Esophagus muscularis mucosa (tissue), 4 donors: Measurements from ENCODE around the gene PEBP1. TPM values are rescaled to one million over a fixed set of nuclear protein-coding genes. Genes with fewer than 3 reads are reported as not detected.

ENCODE experiments used
- DNase-seq: peaks from one replicate; pipeline ENCODE4 v3.0.0-alpha.2; 2017; ENCODE audit errors: extremely low spot score
- H3K27ac ChIP-seq, 4 donors: fragments of 200-600 bp; sonication (generic); replicated peaks in 1 of 4; 1 replicate in 3 of 4; 2 replicates in 1 of 4; pipeline ENCODE4 v1.5.1; 2016 to 2019; ENCODE audit warnings: mild to moderate bottlenecking in 1 of 4
- H3K27me3 ChIP-seq, 4 donors: fragments of 200-600 bp; sonication (generic); one replicate each; pipeline versions ENCODE4 v1.5.1 to v1.6.0; 2016 to 2019
- H3K36me3 ChIP-seq, 4 donors: fragments of 200-600 bp; sonication (generic); one replicate each; pipeline ENCODE4 v1.5.1; 2016 to 2019
- H3K4me1 ChIP-seq, 4 donors: fragments of 200-600 bp; sonication (generic); one replicate each; pipeline ENCODE4 v1.5.1; 2016 to 2019
- H3K4me3 ChIP-seq, 4 donors: fragments of 200-600 bp; sonication (generic); 1 replicate in 2 of 4; 2 replicates in 2 of 4; pipeline ENCODE4 v1.5.1; 2016 to 2019; ENCODE audit warnings: mild to moderate bottlenecking in 4 of 4, moderate library complexity in 1 of 4
- H3K9me3 ChIP-seq, 4 donors: fragments of 200-600 bp; sonication (generic); 1 replicate in 3 of 4; 2 replicates in 1 of 4; pipeline ENCODE4 v1.5.1; 2016 to 2019
- EP300 ChIP-seq: sonication (generic); formaldehyde crosslinking; IDR thresholded peaks from one replicate; pipeline ENCODE4 v1.6.1; 2017; ENCODE audit warnings: antibody characterized with exemption
- POLR2A ChIP-seq: fragments of 450-650 bp; IDR thresholded peaks from one replicate; pipeline ENCODE4 v1.6.1; 2017; ENCODE audit warnings: antibody characterized with exemption, moderate library complexity, mild to moderate bottlenecking, low read depth
- POLR2AphosphoS5 ChIP-seq, 2 donors: sonication (generic); formaldehyde crosslinking; IDR thresholded peaks; one replicate each; pipeline ENCODE4 v1.6.1; 2017; ENCODE audit warnings: antibody characterized with exemption in 2 of 2
- WGBS: methylation state at CpG from one replicate; pipeline ENCODE4 v1.1.5; 2018; 5-methylcytosine and 5-hydroxymethylcytosine counted together
- intact Hi-C: fragments of 100-400 bp; cut with DNase I; formaldehyde crosslinking; loops from one replicate; pipeline ENCODE4 v1.15.1; 2023
- total RNA-seq, 4 donors: library from RNA; depleted of rRNA; stranded (reverse); fragments of >200 nt; gene quantifications; one replicate each; pipeline versions ENCODE4 v1.1.0 to v1.2.1, GENCODE V29; 2016
- TF ChIP-seq, protein P1 (sequence below), 3 experiments: fragments of 200-600 bp in 2 of 3; fragments of 450-650 bp in 1 of 3; sonication (generic) in 2 of 3; IDR thresholded peaks; one replicate each; pipeline ENCODE4 v1.5.1; 2017 to 2019; ENCODE audit warnings: antibody characterized with exemption in 3 of 3, mild to moderate bottlenecking in 2 of 3, moderate library complexity in 1 of 3

Gene PEBP1
- total RNA-seq, 4 donors from 2014 or later = 233 to 393 (median 327) TPM

- Histone ChIP-seq H3K27ac (peak overlapping the region; percentile 6 to 44 (median 13)), H3K9me3 (no peaks in the 10 kb centered on the region), H3K4me1 (peaks cover 4 to 11% (median 7%) of the 10 kb centered on the region in 4 donors), H3K4me3 (no peak overlapping the region), H3K27me3 (no peaks in the 10 kb centered on the region), H3K36me3 (peaks cover 0 to 18% (median 2%) of the 10 kb centered on the region in 4 donors)
- WGBS = 31% methylated on average over 8 of the region's 8 CpGs
- TF ChIP-seq, protein P1, sequence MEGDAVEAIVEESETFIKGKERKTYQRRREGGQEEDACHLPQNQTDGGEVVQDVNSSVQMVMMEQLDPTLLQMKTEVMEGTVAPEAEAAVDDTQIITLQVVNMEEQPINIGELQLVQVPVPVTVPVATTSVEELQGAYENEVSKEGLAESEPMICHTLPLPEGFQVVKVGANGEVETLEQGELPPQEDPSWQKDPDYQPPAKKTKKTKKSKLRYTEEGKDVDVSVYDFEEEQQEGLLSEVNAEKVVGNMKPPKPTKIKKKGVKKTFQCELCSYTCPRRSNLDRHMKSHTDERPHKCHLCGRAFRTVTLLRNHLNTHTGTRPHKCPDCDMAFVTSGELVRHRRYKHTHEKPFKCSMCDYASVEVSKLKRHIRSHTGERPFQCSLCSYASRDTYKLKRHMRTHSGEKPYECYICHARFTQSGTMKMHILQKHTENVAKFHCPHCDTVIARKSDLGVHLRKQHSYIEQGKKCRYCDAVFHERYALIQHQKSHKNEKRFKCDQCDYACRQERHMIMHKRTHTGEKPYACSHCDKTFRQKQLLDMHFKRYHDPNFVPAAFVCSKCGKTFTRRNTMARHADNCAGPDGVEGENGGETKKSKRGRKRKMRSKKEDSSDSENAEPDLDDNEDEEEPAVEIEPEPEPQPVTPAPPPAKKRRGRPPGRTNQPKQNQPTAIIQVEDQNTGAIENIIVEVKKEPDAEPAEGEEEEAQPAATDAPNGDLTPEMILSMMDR (IDR thresholded peaks at IDR 0.05) = peak; percentile 35 to 81 (median 74)
- TF ChIP-seq EP300 = no peak
- DNase-seq = peak; percentile 93
- intact Hi-C loops = loop anchor here (5.0 kb wide), 1 partner anchor 257 kb away; the partner anchor contains the start of gene SUDS3
Measured at GRCh38 chr12:118120579-118121363, 15.2 kb upstream of the PEBP1 start.

- Histone ChIP-seq H3K9me3 (no peaks in the 10 kb centered on the region), H3K27me3 (no peaks in the 10 kb centered on the region), H3K27ac (no peak overlapping the region), H3K4me1 (peaks cover 4 to 11% (median 7%) of the 10 kb centered on the region in 4 donors), H3K4me3 (no peak overlapping the region), H3K36me3 (peaks cover 0 to 13% (median 2%) of the 10 kb centered on the region in 4 donors)
- 93% methylated on average over 6 of the region's 6 CpGs for WGBS
- DNase-seq = no peak
- TF ChIP-seq, protein P1 (IDR thresholded peaks at IDR 0.05) = no peak
- TF ChIP-seq POLR2AphosphoS5 (IDR thresholded peaks at IDR 0.05) = no peak
- no peak for TF ChIP-seq EP300
- no peak for TF ChIP-seq POLR2A
- intact Hi-C loops = loop anchor here (5.0 kb wide), 1 partner anchor 255 kb away; the partner anchor contains the start of gene SUDS3
Measured at GRCh38 chr12:118122264-118122663, 13.7 kb upstream of the PEBP1 start.

DNA sequence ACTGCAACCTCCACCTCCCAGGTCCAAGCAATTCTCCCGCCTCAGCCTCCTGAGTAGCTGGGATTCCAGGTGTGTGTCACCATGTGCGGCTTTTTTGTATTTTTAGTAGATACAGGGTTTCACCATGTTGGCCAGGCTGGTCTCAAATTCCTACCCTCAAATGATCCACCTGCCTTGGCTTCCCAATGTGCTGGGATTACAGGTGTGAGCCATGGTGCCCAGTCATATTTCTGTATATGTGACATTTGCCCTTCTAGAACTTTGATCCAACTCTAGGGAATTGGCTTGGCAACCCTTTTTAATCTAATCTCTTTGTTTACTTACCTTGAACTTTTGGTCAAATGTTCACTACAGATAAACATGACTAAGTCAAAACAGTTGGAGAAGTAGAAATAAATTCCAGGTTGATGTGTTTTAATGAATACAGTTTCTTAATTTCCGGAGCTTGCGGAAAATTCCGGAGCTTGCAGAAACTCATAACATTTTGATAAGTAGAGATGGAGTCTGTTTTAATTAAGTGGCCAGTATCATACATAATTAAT is 11.5 kb upstream of the PEBP1 start:
- TF ChIP-seq EP300 = no peak
- no peak for TF ChIP-seq POLR2A
- no peak for TF ChIP-seq POLR2AphosphoS5 (IDR thresholded peaks at IDR 0.05)
- TF ChIP-seq, protein P1 (IDR thresholded peaks at IDR 0.05) = no peak
- Histone ChIP-seq H3K4me3 (no peak overlapping the region), H3K27ac (no peak overlapping the region), H3K9me3 (no peaks in the 10 kb centered on the region), H3K36me3 (peaks cover 0 to 10% (median 2%) of the 10 kb centered on the region in 4 donors), H3K27me3 (no peaks in the 10 kb centered on the region), H3K4me1 (peaks cover 4 to 11% (median 7%) of the 10 kb centered on the region in 4 donors)
- intact Hi-C loops = loop anchor here (5.0 kb wide), 1 partner anchor 253 kb away; the partner anchor contains the start of gene SUDS3
- 92% methylated on average over 5 of the region's 5 CpGs for WGBS
- DNase-seq = no peak

DNA sequence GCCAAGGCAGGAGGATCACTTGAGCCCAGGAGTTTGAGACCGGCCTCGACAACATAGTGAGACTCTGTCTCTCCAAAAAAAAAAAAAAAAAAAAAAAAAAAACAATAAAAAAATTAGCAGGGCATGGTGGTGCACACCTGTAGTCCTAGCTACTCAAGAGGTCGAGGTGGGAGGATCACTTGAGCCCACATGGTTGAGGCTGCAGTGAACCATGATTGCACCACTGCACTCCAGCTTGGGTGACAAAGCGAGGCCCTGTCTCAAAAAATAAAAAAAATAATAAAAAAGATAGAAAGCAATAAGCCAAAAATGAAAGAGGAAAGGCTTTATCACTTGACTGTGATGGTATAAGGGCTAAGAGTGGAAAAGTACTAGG is 10.2 kb upstream of the PEBP1 start:
- 97% methylated on average over 4 of the region's 4 CpGs for WGBS
- Histone ChIP-seq H3K4me1 (peaks cover 4 to 8% (median 6%) of the 10 kb centered on the region in 4 donors), H3K9me3 (no peaks in the 10 kb centered on the region), H3K36me3 (peaks cover 0 to 10% (median 2%) of the 10 kb centered on the region in 4 donors), H3K27ac (no peak overlapping the region), H3K4me3 (no peak overlapping the region), H3K27me3 (no peaks in the 10 kb centered on the region)
- DNase-seq = no peak
- no peak for TF ChIP-seq POLR2A
- no peak for TF ChIP-seq POLR2AphosphoS5 (IDR thresholded peaks at IDR 0.05)
- TF ChIP-seq, protein P1 (IDR thresholded peaks at IDR 0.05) = no peak
- TF ChIP-seq EP300 = no peak
- intact Hi-C loops = no loop called here
